ENCODE data around the gene HERC2. TPM values are rescaled to one million over a fixed set of nuclear protein-coding genes. Genes with fewer than 3 reads are reported as not detected.

HERC2 gene
- polyA plus RNA-seq, 1 donor: 30.7 TPM

Other genes with a start within 250 kb of the HERC2 start
- 2.8 TPM for gene OCA2, start 222.9 kb downstream of the HERC2 start, polyA plus RNA-seq (ENCODE audit: insufficient read length)
- gene GOLGA6L24, start 35.9 kb upstream of the HERC2 start, polyA plus RNA-seq (ENCODE audit: insufficient read length): not detected
- not detected for gene GOLGA8F, start 56.5 kb upstream of the HERC2 start, polyA plus RNA-seq (ENCODE audit: insufficient read length)
- gene GOLGA8G, start 210.8 kb upstream of the HERC2 start, polyA plus RNA-seq (ENCODE audit: insufficient read length): 0.13 TPM
- not detected for gene GOLGA6L25, start 231.4 kb upstream of the HERC2 start, polyA plus RNA-seq (ENCODE audit: insufficient read length)